GM18858 (cell line): ENCODE data around the gene SIK2.
"Not testable (repeated sequence)": the region's sequence is repeated elsewhere in the genome, so short reads cannot be mapped to it uniquely, and the experiment has no call there.

ENCODE experiments used
- ATAC-seq: cut with Tn5 transposase; IDR thresholded peaks from one replicate; pipeline ENCODE4 v1.9.1; 2021; ENCODE audit not compliant: unreplicated experiment

The SIK2 gene

GRCh38 chr11:111655924-111656323 lies 53.7 kb downstream of the SIK2 start:
- ATAC-seq: no peak

- not testable (repeated sequence) for ATAC-seq
These were observed 55.7 kb downstream of the SIK2 start for GRCh38 chr11:111657905-111658304.

- ATAC-seq: not testable (repeated sequence)
These were observed 56.2 kb downstream of the SIK2 start for GRCh38 chr11:111658493-111658892.

- no peak for ATAC-seq
These were observed 57.2 kb downstream of the SIK2 start for GRCh38 chr11:111659201-111660115.

- ATAC-seq: no peak
These were observed 58.6 kb downstream of the SIK2 start for GRCh38 chr11:111660822-111661221.

- ATAC-seq: no peak
These were observed 61.6 kb downstream of the SIK2 start for GRCh38 chr11:111663820-111664219.

- no peak for ATAC-seq
These were observed 63.5 kb downstream of the SIK2 start for GRCh38 chr11:111665777-111666176.

GRCh38 chr11:111668980-111669379 lies 66.7 kb downstream of the SIK2 start:
- ATAC-seq: no peak

GRCh38 chr11:111671383-111671782 lies 69.1 kb downstream of the SIK2 start:
- no peak for ATAC-seq

GRCh38 chr11:111672949-111673348 lies 70.7 kb downstream of the SIK2 start:
- ATAC-seq: no peak

- no peak for ATAC-seq
These were observed 72.7 kb downstream of the SIK2 start for GRCh38 chr11:111674941-111675340.

GRCh38 chr11:111675891-111676290 lies 73.6 kb downstream of the SIK2 start:
- no peak for ATAC-seq

- ATAC-seq: no peak
These were observed 74.8 kb downstream of the SIK2 start for GRCh38 chr11:111676878-111677585.

- no peak for ATAC-seq
These were observed 78.4 kb downstream of the SIK2 start for GRCh38 chr11:111680486-111681175.

- no peak for ATAC-seq
These were observed 81.6 kb downstream of the SIK2 start for GRCh38 chr11:111683806-111684205.

- no peak for ATAC-seq
These were observed 82.0 kb downstream of the SIK2 start for GRCh38 chr11:111684251-111684650.

GRCh38 chr11:111688013-111688412 lies 85.8 kb downstream of the SIK2 start:
- no peak for ATAC-seq

- ATAC-seq: no peak
These were observed 88.9 kb downstream of the SIK2 start for GRCh38 chr11:111691176-111691575.

- no peak for ATAC-seq
These were observed 89.5 kb downstream of the SIK2 start for GRCh38 chr11:111691741-111692140.

GRCh38 chr11:111693224-111693937 lies 91.1 kb downstream of the SIK2 start:
- ATAC-seq: no peak

- no peak for ATAC-seq
These were observed 92.6 kb downstream of the SIK2 start for GRCh38 chr11:111694851-111695250.
